Gastrocnemius medialis (tissue), 4 donors: ENCODE results near the gene C14orf132. TPM values are rescaled to one million over a fixed set of nuclear protein-coding genes. Genes with fewer than 3 reads are reported as not detected.

Source experiments
- ATAC-seq, 2 donors: fragments of 150-250 bp; one replicate each; pipeline ENCODE4 v1.9.1; 2016
- DNase-seq, 2 donors: peaks; one replicate each; pipeline ENCODE4 v3.0.0-alpha.2; 2019
- H3K27ac ChIP-seq, 4 donors: fragments of 200-600 bp; sonication (generic); 1 replicate in 1 of 4; 2 replicates in 3 of 4; pipeline ENCODE4 v1.5.1; 2016 to 2018; ENCODE audit warnings: mild to moderate bottlenecking in 2 of 4, moderate library complexity in 1 of 4
- H3K27me3 ChIP-seq, 3 donors: fragments of 200-600 bp; sonication (generic) in 2 of 3; 1 replicate in 1 of 3; 2 replicates in 2 of 3; pipeline versions ENCODE4 v1.5.1 to v1.6.0; 2016 to 2019; ENCODE audit warnings: mild to moderate bottlenecking in 1 of 3, moderate library complexity in 1 of 3
- H3K36me3 ChIP-seq, 2 donors: fragments of 200-600 bp; sonication (generic) in 1 of 2; one replicate each; pipeline ENCODE4 v1.5.1; 2017 to 2018
- H3K4me1 ChIP-seq, 2 donors: fragments of 200-600 bp; sonication (generic) in 1 of 2; one replicate each; pipeline ENCODE4 v1.5.1; 2016 to 2017; ENCODE audit warnings: mild to moderate bottlenecking in 2 of 2
- H3K4me3 ChIP-seq, 4 donors: fragments of 200-600 bp; sonication (generic) in 3 of 4; 1 replicate in 1 of 4; 2 replicates in 3 of 4; pipeline ENCODE4 v1.5.1; 2016 to 2019; ENCODE audit warnings: mild to moderate bottlenecking in 2 of 4
- H3K9me3 ChIP-seq, 3 donors: fragments of 200-600 bp; sonication (generic) in 2 of 3; 1 replicate in 1 of 3; 2 replicates in 2 of 3; pipeline ENCODE4 v1.5.1; 2016 to 2019
- CTCF ChIP-seq, 5 experiments: fragments of 450-650 bp in 3 of 5; fragments of 200-600 bp in 2 of 5; sonication (generic) in 2 of 5; IDR thresholded peaks in 4 of 5; conservative IDR thresholded peaks in 1 of 5; 1 replicate in 4 of 5; 2 replicates in 1 of 5; pipeline ENCODE4 v1.5.1; 2016 to 2019; ENCODE audit warnings: antibody characterized with exemption in 5 of 5, mild to moderate bottlenecking in 3 of 5, moderate library complexity in 3 of 5
- POLR2A ChIP-seq, 2 donors: fragments of 450-650 bp; IDR thresholded peaks; one replicate each; pipeline ENCODE4 v1.6.1; 2017; ENCODE audit warnings: antibody characterized with exemption in 2 of 2, mild to moderate bottlenecking in 2 of 2, moderate library complexity in 2 of 2
- in situ Hi-C, 4 donors: fragments of 200-750 bp; cut with MboI; loops; one replicate each; pipeline versions ENCODE4 v1.15.0 to v1.8.0; 2017; ENCODE audit warnings: low sequenced_read_pairs in 4 of 4
- intact Hi-C: fragments of 100-400 bp; cut with DNase I; formaldehyde crosslinking; loops from one replicate; pipeline ENCODE4 v1.15.1; 2023; ENCODE audit warnings: low total_unique reads
- total RNA-seq, 4 donors: library from RNA; depleted of rRNA; stranded (reverse); fragments of >200 nt; gene quantifications; one replicate each; pipeline versions ENCODE4 v1.1.0 to v1.2.3, GENCODE V29; 2016

C14orf132 gene
- total RNA-seq, 4 donors from 2014 or later, result 1.1 to 2.9 (median 1.5) TPM

- DNase-seq (no peak), ATAC-seq (no peak)
- H3K4me3 ChIP-seq, result no peak overlapping the region
- no peak overlapping the region for H3K27ac ChIP-seq
- TF ChIP-seq CTCF (IDR thresholded peaks at IDR 0.05 in 4 of 5, conservative IDR thresholded peaks at IDR 0.05 in 1 of 5) (no peak), POLR2A (IDR thresholded peaks at IDR 0.05) (no peak)
- no peaks in the 10 kb centered on the region for H3K4me1 ChIP-seq
- intact Hi-C loops (loop anchor here (1.0 to 10.0 kb wide), 3 partner anchors 40 to 99 kb away; partner anchors contain the start of gene C14orf132), in situ Hi-C loops (loop anchor here (5.0 to 25.0 kb wide), 3 partner anchors 177 to 340 kb away; no protein-coding TSS in a partner anchor)
- H3K36me3 ChIP-seq, result no peaks in the 10 kb centered on the region
- no peaks in the 10 kb centered on the region for H3K27me3 ChIP-seq
- no peaks in the 10 kb centered on the region for H3K9me3 ChIP-seq
Measured at GRCh38 chr14:96097752-96098151, 58.6 kb downstream of the C14orf132 start.

- H3K27ac ChIP-seq, result no peak overlapping the region
- TF ChIP-seq CTCF (IDR thresholded peaks at IDR 0.05 in 4 of 5, conservative IDR thresholded peaks at IDR 0.05 in 1 of 5), result peak in 4 of 5 experiments; percentile 18 to 46 (median 24)
- no peak for TF ChIP-seq POLR2A (IDR thresholded peaks at IDR 0.05)
- DNase-seq (no peak), ATAC-seq (no peak)
- no peaks in the 10 kb centered on the region for H3K36me3 ChIP-seq
- intact Hi-C loops, result loop anchor here (1.0 to 10.0 kb wide), 3 partner anchors 41 to 100 kb away; partner anchors contain the start of gene C14orf132
- no peaks in the 10 kb centered on the region for H3K9me3 ChIP-seq
- H3K4me3 ChIP-seq, result no peak overlapping the region
- H3K27me3 ChIP-seq, result no peaks in the 10 kb centered on the region
- H3K4me1 ChIP-seq, result no peaks in the 10 kb centered on the region
- in situ Hi-C loops, result loop anchor here (5.0 to 25.0 kb wide), 3 partner anchors 176 to 339 kb away; no protein-coding TSS in a partner anchor
Measured at GRCh38 chr14:96098309-96098998, 59.3 kb downstream of the C14orf132 start.

- TF ChIP-seq POLR2A (IDR thresholded peaks at IDR 0.05), result no peak
- no peak for DNase-seq
- ATAC-seq, result no peak
- Histone ChIP-seq H3K4me3 (no peak overlapping the region), H3K9me3 (no peaks in the 10 kb centered on the region), H3K27me3 (peaks cover 0 to 3% (median 0%) of the 10 kb centered on the region in 3 donors), H3K4me1 (no peaks in the 10 kb centered on the region), H3K27ac (no peak overlapping the region), H3K36me3 (no peaks in the 10 kb centered on the region)
- intact Hi-C loops, result loop anchor here (1.0 to 10.0 kb wide), 3 partner anchors 42 to 101 kb away; partner anchors contain the start of gene C14orf132
- in situ Hi-C loops, result loop anchor here (5.0 to 25.0 kb wide), 3 partner anchors 176 to 338 kb away; no protein-coding TSS in a partner anchor
Measured at GRCh38 chr14:96098999-96099335, 59.8 kb downstream of the C14orf132 start.

GRCh38 chr14:96100161-96101064, 61.3 kb downstream of the C14orf132 start:
- H3K4me1 ChIP-seq, result no peaks in the 10 kb centered on the region
- no peak for TF ChIP-seq POLR2A (IDR thresholded peaks at IDR 0.05)
- peak; percentile 58 to 71 (median 67) for TF ChIP-seq CTCF (IDR thresholded peaks at IDR 0.05 in 4 of 5, conservative IDR thresholded peaks at IDR 0.05 in 1 of 5)
- intact Hi-C loops (loop anchor here (1.0 to 5.0 kb wide), 2 partner anchors 175 to 322 kb away; no protein-coding TSS in a partner anchor), in situ Hi-C loops (loop anchor here in 1 of 4 donors (25.0 kb wide), 1 partner anchor 312 kb away; no protein-coding TSS in a partner anchor)
- H3K4me3 ChIP-seq, result no peak overlapping the region
- ATAC-seq (no peak), DNase-seq (peak; percentile 26 to 34)
- H3K9me3 ChIP-seq, result no peaks in the 10 kb centered on the region
- H3K27me3 ChIP-seq, result peaks cover 0 to 3% (median 0%) of the 10 kb centered on the region in 3 donors
- H3K27ac ChIP-seq, result no peak overlapping the region
- H3K36me3 ChIP-seq, result no peaks in the 10 kb centered on the region
